AG09319 (cell line): ENCODE measurements around the gene RPLP2.

ENCODE experiments used
- DNase-seq: peaks from one replicate; pipeline ENCODE4 v3.0.0-alpha.2; 2010; ENCODE audit warnings: low read depth; ENCODE audit errors: extremely low read depth
- TF ChIP-seq, protein P1 (sequence below): IDR thresholded peaks from 2 replicates; pipeline ENCODE4 v1.5.1; 2011; ENCODE audit warnings: low read depth, mild to moderate bottlenecking, inconsistent platforms, low read length, moderate library complexity

The RPLP2 gene

DNA sequence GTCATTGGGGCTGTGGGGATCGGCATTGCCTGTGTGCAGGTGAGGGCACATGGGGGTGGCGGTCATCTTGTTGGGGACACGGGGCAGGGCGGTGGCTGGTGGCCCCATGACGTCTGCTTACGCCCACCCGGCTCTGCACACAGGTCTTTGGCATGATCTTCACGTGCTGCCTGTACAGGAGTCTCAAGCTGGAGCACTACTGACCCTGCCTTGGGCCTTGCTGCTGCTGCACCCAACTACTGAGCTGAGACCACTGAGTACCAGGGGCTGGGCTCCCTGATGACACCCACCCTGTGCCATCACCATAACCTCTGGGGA, 28.2 kb downstream of the RPLP2 start:
- TF ChIP-seq, protein P1, sequence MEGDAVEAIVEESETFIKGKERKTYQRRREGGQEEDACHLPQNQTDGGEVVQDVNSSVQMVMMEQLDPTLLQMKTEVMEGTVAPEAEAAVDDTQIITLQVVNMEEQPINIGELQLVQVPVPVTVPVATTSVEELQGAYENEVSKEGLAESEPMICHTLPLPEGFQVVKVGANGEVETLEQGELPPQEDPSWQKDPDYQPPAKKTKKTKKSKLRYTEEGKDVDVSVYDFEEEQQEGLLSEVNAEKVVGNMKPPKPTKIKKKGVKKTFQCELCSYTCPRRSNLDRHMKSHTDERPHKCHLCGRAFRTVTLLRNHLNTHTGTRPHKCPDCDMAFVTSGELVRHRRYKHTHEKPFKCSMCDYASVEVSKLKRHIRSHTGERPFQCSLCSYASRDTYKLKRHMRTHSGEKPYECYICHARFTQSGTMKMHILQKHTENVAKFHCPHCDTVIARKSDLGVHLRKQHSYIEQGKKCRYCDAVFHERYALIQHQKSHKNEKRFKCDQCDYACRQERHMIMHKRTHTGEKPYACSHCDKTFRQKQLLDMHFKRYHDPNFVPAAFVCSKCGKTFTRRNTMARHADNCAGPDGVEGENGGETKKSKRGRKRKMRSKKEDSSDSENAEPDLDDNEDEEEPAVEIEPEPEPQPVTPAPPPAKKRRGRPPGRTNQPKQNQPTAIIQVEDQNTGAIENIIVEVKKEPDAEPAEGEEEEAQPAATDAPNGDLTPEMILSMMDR, result no peak
- no peak for DNase-seq

DNA sequence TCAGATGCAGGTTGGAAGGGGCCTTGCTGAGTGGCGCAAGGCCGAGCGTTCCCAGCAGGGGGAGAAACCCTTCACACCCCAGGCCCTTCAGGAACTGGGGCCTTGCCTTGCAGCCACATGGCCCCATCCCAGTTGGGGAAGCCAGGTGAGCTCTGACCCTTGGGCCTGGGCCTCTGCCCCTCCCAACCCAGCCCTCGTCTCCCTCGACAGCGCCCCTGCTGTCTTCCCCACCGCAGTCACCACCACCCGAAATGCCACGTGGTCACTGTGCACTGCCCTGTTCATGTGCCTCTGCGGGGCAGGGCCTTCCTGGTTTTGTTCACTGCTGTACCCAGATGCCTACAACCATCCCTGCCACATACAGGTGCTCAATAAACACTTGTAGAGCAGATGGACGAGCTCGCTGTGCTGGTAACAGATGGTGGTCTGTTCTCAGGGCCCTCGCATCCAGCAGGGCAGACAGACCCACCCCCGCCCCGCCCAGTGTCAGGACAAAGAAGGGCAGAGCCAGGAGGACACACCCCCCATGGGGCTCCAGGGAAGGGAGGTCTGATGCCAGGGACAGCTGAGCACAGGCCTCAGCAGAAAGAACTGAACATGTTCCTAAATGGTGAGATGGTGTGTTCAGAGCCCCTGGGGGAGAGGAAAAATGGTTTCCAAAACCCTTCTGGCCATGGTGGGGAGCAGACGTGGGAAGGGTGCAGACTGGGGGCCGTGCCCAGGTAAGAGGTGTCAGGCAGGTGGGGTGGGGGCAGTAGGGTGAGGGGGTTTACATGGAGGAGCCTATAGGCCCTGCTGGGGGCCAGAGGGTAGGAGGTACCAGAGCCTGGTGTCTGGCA, 28.9 kb downstream of the RPLP2 start:
- TF ChIP-seq, protein P1, result peak; percentile 21
- no peak for DNase-seq

DNA sequence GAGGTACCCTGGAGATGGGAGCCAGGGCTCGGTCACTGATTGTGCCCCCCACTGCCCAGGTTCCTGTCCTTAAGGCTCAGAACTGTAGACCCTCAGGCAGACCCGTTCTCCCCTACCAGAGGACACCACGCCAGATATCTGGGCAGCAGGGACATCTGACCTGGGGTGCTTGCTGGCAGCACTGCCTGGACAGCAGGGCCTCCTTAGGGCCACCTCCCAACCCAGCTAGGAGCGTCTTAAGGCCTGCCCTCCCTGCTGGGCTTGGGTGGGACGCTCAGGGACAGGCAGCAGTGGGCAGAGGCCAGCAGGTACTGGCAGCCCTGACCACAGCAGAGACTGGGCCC, 29.5 kb downstream of the RPLP2 start:
- TF ChIP-seq, protein P1, result no peak

DNA sequence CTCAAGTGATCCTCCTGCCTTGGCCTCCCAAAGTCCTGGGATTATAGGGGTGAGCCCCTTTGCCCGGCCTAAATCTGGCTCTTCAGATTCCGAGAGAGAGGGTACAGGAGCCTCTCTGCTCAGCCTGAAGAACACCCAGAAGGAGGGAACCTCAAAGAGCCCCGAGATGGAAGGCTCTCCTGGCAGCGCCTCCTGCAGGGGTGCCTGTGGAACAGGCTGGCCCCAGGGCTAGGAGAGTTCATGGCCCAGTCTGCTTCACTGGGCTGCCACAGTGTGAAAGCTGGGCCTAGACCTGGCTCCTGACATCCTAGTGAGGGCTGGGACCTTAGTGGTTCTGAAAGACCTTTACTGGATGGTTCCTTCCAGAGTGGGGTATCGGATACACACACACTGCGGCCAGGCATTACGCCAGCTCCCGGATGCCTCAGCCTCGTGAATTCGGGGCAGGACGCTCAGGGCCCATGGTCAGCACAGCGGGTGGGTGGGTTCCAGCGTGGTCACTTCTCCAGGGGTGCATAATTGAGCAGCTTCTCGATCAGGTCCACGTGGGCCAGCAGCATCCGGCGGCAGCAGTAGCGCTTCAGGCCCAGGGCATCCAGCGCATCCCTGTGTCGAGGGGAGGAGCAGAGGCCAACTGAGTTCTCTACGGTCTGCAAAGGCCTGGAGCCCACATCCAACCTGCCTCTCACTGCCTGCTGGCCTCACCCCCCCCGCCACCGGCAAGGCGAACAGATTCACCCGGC, 30.3 kb downstream of the RPLP2 start:
- no peak for DNase-seq

More for the DNA sequence above, 29.5 kb downstream of the RPLP2 start:
- no peak for DNase-seq

DNA sequence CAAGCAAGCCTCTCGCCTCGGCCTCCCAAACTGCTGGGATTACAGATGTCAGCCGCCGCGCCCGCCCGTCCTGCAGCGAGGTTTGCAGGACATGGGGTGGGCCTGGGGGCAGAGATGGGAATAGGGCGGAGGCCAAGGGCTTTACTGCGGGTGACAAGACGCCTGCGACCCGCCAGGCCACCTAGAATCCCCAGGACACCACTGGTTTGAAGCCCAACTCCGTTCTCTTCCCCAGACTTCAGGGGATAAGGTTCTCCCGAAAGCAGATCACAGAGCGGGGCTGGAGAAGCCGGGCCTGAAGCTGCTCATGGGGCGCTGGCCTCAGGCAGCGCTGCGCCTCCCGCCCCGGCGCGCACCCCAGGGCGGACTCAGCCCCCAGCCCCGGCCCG, 32.2 kb downstream of the RPLP2 start:
- no peak for DNase-seq
- TF ChIP-seq, protein P1, result no peak

More for the DNA sequence above, 30.3 kb downstream of the RPLP2 start:
- TF ChIP-seq, protein P1, result peak; percentile 21

DNA sequence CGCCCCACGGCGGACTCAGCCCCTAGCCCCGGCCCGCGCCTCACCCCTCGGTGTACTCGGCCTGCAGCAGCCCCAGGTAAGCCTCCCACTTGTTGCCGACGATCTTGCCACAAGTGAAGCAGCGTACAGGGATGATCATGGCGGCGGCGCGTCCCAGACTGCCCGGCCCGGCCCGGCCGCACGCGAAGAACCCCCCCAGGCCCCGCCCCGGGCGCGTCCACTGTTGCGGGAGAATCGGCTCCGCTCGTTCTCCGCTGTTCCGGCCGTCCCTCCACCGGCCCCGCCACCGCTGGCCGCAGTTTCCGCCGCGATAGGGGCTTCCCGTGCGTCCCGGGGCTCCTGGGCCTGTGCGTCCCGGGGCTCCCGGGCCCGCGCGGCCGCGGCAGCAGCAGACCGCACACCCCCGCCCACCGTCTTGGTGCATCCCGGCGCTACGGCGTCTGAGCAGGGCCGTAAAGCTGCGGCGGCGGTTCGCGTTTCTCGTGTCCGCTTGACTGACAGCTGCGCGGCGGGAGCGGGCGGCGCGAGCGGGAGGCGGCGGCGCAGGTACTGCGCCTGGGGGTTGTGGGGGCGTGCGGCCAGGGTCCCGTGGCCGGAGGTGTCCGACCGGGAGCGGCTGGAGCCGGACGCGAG, 32.7 kb downstream of the RPLP2 start, which contains the start of the genes POLR2L and TSPAN4:
Gene POLR2L (minus strand): TSS at position 160 of the 633 bp plus-strand sequence. CDS start 21 bp downstream, at position 139.
Gene TSPAN4 (plus strand): TSS at position 483 of the 633 bp plus-strand sequence. CDS start 7,453 bp downstream, outside the sequence.
- TF ChIP-seq, protein P1, result no peak
- peak; percentile 74 for DNase-seq
